Common myeloid progenitor, CD34-positive (primary cell): ENCODE data around the gene KRTAP13-3.

Experiments used
- CTCF ChIA-PET: fragments of 350-600 bp; sonication (Branson Sonifier 250); formaldehyde crosslinking; loops from one replicate; lab custom pipeline; 2021; ENCODE audit warnings: antibody characterized with exemption; lab: Charles Lee
- POLR2A ChIA-PET: fragments of 350-600 bp; sonication (Branson Sonifier 250); formaldehyde crosslinking; loops from one replicate; lab custom pipeline; 2021; ENCODE audit warnings: antibody characterized with exemption; lab: Charles Lee
- DNase-seq, 3 donors: peaks; one replicate each; pipeline versions ENCODE4 v3.0.0 to v3.0.0-alpha.2; 2013
- H3K27ac ChIP-seq, 2 experiments: 1 replicate in 1 of 2; 2 replicates in 1 of 2; pipeline ENCODE4 v1.7.0; 2013; ENCODE audit warnings: inconsistent platforms in 2 of 2, low read length in 2 of 2, mild to moderate bottlenecking in 2 of 2, low read depth in 1 of 2, moderate library complexity in 1 of 2; ENCODE audit not compliant: severe bottlenecking in 2 of 2, insufficient read depth in 1 of 2, poor library complexity in 1 of 2
- H3K27me3 ChIP-seq, 5 experiments: replicated peaks in 2 of 5; 1 replicate in 3 of 5; 2 replicates in 2 of 5; pipeline versions ENCODE4 v1.6.1 to v1.7.0; 2013; ENCODE audit warnings: low read length in 4 of 5, mild to moderate bottlenecking in 2 of 5, moderate library complexity in 2 of 5, inconsistent platforms in 1 of 5; ENCODE audit not compliant: insufficient read depth in 5 of 5, control insufficient read depth in 4 of 5
- H3K36me3 ChIP-seq, 4 experiments: 1 replicate in 2 of 4; 2 replicates in 2 of 4; pipeline versions ENCODE4 v1.6.1 to v1.7.0; 2013; ENCODE audit warnings: low read length in 3 of 4, control low read depth in 1 of 4, mild to moderate bottlenecking in 1 of 4; ENCODE audit not compliant: control insufficient read depth in 4 of 4, insufficient read depth in 4 of 4
- H3K4me1 ChIP-seq, 4 experiments: 1 replicate in 3 of 4; 2 replicates in 1 of 4; pipeline versions ENCODE4 v1.6.1 to v1.7.1; 2013; ENCODE audit warnings: low read length in 3 of 4, mild to moderate bottlenecking in 3 of 4, control low read depth in 1 of 4, inconsistent platforms in 1 of 4, moderate library complexity in 1 of 4; ENCODE audit not compliant: control insufficient read depth in 4 of 4, insufficient read depth in 4 of 4; ENCODE audit errors: control extremely low read depth in 1 of 4
- H3K4me3 ChIP-seq, 7 experiments: 1 replicate in 4 of 7; 2 replicates in 3 of 7; pipeline versions ENCODE4 v1.5.1 to v1.7.0; 2013; ENCODE audit warnings: mild to moderate bottlenecking in 7 of 7, low read length in 6 of 7, moderate library complexity in 6 of 7, inconsistent platforms in 2 of 7, low read depth in 2 of 7, control low read depth in 1 of 7; ENCODE audit not compliant: insufficient read depth in 4 of 7, control insufficient read depth in 1 of 7; ENCODE audit errors: extremely low read depth in 1 of 7
- H3K9me3 ChIP-seq, 5 experiments: 1 replicate in 4 of 5; 2 replicates in 1 of 5; pipeline versions ENCODE4 v1.6.1 to v1.7.1; 2013; ENCODE audit warnings: low read length in 4 of 5, mild to moderate bottlenecking in 2 of 5, inconsistent platforms in 1 of 5, low read depth in 1 of 5, moderate library complexity in 1 of 5; ENCODE audit not compliant: control insufficient read depth in 4 of 5, insufficient read depth in 2 of 5; ENCODE audit errors: control extremely low read depth in 1 of 5
- WGBS: methylation state at CpG from one replicate; pipeline ENCODE4 v1.1.5; 2013; ENCODE audit not compliant: insufficient coverage; 5-methylcytosine and 5-hydroxymethylcytosine counted together

The KRTAP13-3 gene

GRCh38 chr21:30439975-30440374, 14.2 kb upstream of the KRTAP13-3 start, which contains the start of gene KRTAP15-1:
Gene KRTAP15-1 (plus strand): TSS chr21:30440275. CDS start chr21:30440328, 53 bp downstream.
- no peak for DNase-seq
- Histone ChIP-seq H3K9me3 (no peaks in the 10 kb centered on the region), H3K27me3 (no peaks in the 10 kb centered on the region), H3K4me1 (no peaks in the 10 kb centered on the region), H3K36me3 (no peaks in the 10 kb centered on the region), H3K4me3 (no peak within 1 kb of the TSS), H3K27ac (no peak within 1 kb of the TSS)
- WGBS, result 100% methylated on average over 4 of the region's 5 CpGs
- CTCF ChIA-PET, result no interaction called here
- POLR2A ChIA-PET, result no interaction called here

DNA sequence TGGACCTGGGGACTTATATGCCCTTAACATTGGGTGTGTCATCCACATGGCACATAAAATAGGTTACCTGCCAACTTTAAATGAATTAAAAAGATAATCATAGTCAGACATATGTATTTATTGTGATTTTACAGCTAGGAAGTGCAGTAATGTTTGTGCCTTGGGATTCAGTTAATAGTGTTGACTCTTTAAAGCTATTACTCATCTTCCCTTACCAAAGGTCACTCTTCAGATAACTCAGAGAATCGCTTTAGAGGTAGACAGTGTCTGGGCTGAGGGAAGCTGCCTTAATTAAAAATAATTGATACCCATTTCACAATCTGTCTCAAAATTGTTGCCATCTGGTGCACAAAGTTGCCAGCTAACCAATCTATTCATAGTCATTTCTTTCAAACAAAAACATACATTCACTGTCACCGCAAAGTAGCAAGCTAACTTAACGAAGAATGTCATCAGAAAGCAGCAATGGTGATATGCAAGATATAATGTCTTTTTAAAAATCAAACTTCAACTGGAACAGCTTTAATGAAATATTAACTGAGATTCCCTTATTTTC, 11.4 kb upstream of the KRTAP13-3 start:
- POLR2A ChIA-PET, result interaction anchor here (0.6 kb wide), 1 partner anchor 7 kb away, joined by 4 read pairs; no protein-coding TSS in a partner anchor
- DNase-seq, result no peak
- Histone ChIP-seq H3K36me3 (no peaks in the 10 kb centered on the region), H3K4me1 (no peaks in the 10 kb centered on the region), H3K27me3 (no peaks in the 10 kb centered on the region), H3K27ac (no peak overlapping the region), H3K4me3 (no peak overlapping the region), H3K9me3 (no peaks in the 10 kb centered on the region)
- WGBS, result no CpG with 5 or more reads among the region's 3 CpGs
- CTCF ChIA-PET, result no interaction called here

DNA sequence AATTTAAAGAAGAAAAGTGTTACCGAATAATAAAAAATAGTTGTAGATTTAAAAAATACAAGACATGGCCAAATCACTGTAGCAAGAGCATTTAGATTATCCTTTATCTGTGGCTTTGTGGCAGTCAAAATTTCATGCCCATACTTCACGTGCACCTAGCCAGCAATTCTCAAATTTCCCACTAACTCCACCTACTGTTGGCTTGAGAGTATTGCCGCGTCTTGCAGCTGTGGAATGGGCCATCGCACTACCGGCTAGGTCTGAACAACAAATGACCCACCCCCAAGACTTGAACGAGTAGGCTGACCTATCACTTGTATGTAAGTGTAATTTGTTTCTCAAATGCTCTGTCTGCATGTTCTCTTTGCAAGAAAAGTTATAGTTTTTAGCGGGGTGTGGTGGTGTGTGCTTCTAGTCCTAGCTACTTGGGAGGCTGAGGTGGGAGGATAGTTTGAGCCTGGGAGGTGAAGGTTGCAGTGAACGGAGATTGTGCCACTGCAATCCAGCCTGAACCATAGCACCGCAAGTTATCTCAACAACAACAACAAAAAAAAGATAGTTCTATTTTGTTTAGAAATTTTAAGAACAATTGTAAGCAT, 8.4 kb upstream of the KRTAP13-3 start:
- WGBS, result 29% methylated on average over 4 of the region's 10 CpGs
- no peaks in the 10 kb centered on the region for H3K36me3 ChIP-seq
- H3K27ac ChIP-seq, result no peak overlapping the region
- no peaks in the 10 kb centered on the region for H3K9me3 ChIP-seq
- ChIA-PET CTCF (interaction anchor here (1.2 kb wide), 1 partner anchor 653 kb away, joined by 3 read pairs; no protein-coding TSS in a partner anchor), POLR2A (no interaction called here)
- DNase-seq, result peak; percentile 1 to 37 (median 24)
- no peak overlapping the region for H3K4me3 ChIP-seq
- H3K4me1 ChIP-seq, result no peaks in the 10 kb centered on the region
- H3K27me3 ChIP-seq, result peaks cover 0 to 2% (median 0%) of the 10 kb centered on the region in 5 experiments

GRCh38 chr21:30430170-30430655, 4.5 kb upstream of the KRTAP13-3 start, which contains the start of gene KRTAP13-4:
Gene KRTAP13-4 (plus strand): TSS chr21:30430220. CDS start chr21:30430276, 56 bp downstream.
- Histone ChIP-seq H3K4me3 (no peak within 1 kb of the TSS), H3K36me3 (no peaks in the 10 kb centered on the region), H3K9me3 (no peaks in the 10 kb centered on the region), H3K27me3 (peaks cover 0 to 2% (median 0%) of the 10 kb centered on the region in 5 experiments), H3K4me1 (no peaks in the 10 kb centered on the region), H3K27ac (no peak within 1 kb of the TSS)
- 85% methylated on average over 8 of the region's 9 CpGs for WGBS
- ChIA-PET CTCF (no interaction called here), POLR2A (no interaction called here)
- DNase-seq, result no peak

DNA sequence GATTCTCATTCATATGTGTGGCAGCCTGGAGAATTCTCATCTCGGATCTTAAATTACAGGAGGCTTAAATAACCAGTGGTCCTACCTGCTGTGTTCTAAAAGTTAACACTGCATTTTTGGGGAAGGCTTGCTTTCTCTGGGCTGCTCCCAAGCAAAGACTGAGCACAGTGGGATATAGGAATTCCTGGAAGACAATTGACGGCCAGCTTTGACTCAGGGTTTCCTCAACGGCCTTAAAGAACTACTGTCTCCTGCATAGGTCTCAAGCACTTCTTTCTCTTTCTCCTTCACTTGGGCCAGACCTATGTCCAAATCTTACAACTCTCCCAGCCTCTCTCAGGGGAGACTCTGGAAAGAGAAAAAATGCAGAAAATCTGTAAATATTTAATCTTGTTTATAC, 1.0 kb upstream of the KRTAP13-3 start:
- DNase-seq, result no peak
- Histone ChIP-seq H3K36me3 (no peaks in the 10 kb centered on the region), H3K27ac (no peak overlapping the region), H3K4me3 (no peak overlapping the region), H3K9me3 (no peaks in the 10 kb centered on the region), H3K4me1 (no peaks in the 10 kb centered on the region), H3K27me3 (no peaks in the 10 kb centered on the region)
- ChIA-PET CTCF (no interaction called here), POLR2A (no interaction called here)
- WGBS, result 100% methylated on average over 1 of the region's 3 CpGs

DNA sequence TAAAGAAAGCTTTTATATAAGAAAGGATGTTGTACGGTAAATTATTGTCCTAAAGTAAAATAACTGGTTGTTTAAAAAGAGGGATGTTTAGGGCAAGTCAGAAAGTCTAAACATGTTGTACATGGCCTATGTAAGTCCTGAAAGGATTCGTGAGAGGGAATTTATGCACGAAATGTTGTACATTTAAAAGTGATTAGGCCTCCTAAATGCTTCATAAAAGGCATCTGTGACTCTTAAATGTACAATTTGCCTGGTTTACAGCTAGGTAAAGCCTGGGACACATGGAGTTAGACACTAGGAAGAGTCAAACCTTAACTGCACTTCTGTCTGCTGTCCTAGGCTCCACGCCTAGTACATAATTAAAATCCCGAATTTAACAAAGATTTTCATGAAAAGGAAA, 9.7 kb downstream of the KRTAP13-3 start:
- WGBS, result 94% methylated on average over 5 of the region's 5 CpGs
- no peaks in the 10 kb centered on the region for H3K36me3 ChIP-seq
- H3K27me3 ChIP-seq, result no peaks in the 10 kb centered on the region
- DNase-seq, result no peak
- no peaks in the 10 kb centered on the region for H3K9me3 ChIP-seq
- no peak overlapping the region for H3K4me3 ChIP-seq
- no peaks in the 10 kb centered on the region for H3K4me1 ChIP-seq
- ChIA-PET POLR2A (no interaction called here), CTCF (no interaction called here)
- no peak overlapping the region for H3K27ac ChIP-seq

DNA sequence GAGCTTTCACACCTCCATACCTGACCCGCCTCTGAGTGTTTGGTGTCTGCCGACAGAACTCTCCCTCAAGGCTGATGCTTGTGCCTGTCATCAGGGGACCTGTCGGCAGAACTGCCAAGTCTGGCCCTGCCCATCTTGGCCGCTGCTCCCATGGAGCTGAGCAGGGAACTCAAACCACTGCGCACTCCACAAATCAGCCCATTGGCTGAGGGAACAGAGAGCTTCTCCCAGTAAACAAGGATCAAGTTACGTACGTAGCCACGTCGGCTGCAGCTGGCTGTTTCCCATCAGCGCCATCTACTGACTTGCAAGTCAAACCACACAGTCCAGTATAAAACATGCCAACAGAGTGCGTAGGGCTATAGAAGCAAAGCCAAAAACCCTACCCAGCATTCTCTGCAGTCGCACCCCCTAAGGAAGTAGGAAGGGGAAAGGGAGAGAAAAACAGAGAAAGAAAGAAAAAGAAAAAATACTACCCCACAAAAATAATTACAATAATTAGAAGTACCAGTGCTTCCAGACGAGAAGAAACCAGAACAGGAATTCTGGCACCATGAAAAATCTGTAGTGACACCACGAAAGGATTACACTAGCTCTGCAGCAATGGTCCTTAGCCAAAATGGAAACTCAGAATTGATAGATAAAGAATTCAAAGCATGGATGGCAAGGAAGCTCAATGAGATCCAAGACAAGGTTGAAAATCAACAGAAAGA, 16.8 kb downstream of the KRTAP13-3 start:
- DNase-seq, result peak; percentile 20 to 50 (median 35)
- CTCF ChIA-PET, result no interaction called here

More for the DNA sequence above, 16.8 kb downstream of the KRTAP13-3 start:
- Histone ChIP-seq H3K4me3 (peak overlapping the region in 2 of 7 experiments; percentile 28 to 29), H3K9me3 (no peaks in the 10 kb centered on the region), H3K4me1 (no peaks in the 10 kb centered on the region), H3K27me3 (peaks cover 0 to 3% (median 0%) of the 10 kb centered on the region in 5 experiments), H3K36me3 (no peaks in the 10 kb centered on the region), H3K27ac (no peak overlapping the region)
- POLR2A ChIA-PET, result no interaction called here
- 47% methylated on average over 12 of the region's 14 CpGs for WGBS
